GM18507 (cell line): ENCODE data around the gene KIF11.
"Not testable (repeated sequence)": the region's sequence is repeated elsewhere in the genome, so short reads cannot be mapped to it uniquely, and the experiment has no call there.

Source experiments
- DNase-seq: peaks from one replicate; pipeline ENCODE4 v3.0.0; 2011; ENCODE audit warnings: low read depth; ENCODE audit not compliant: insufficient read length; ENCODE audit errors: extremely low spot score
- FAIRE-seq: peaks from 2 replicates; lab custom pipeline; 2011; peaks lifted over from hg19 to GRCh38; lab: Jason Lieb, UNC

The KIF11 gene

GRCh38 chr10:92582347-92582746, 10.6 kb upstream of the KIF11 start:
- not testable (repeated sequence) for DNase-seq, FAIRE-seq

GRCh38 chr10:92590623-92591549, 2.0 kb upstream of the KIF11 start:
- DNase-seq (no peak), FAIRE-seq (no peak)

GRCh38 chr10:92591550-92592022, 1.3 kb upstream of the KIF11 start:
- DNase-seq (peak; percentile 68), FAIRE-seq (peak; percentile 89)

GRCh38 chr10:92593619-92594588, 974 bp downstream of the KIF11 start:
- peak; percentile 56 for FAIRE-seq
- no peak for DNase-seq

- DNase-seq (no peak), FAIRE-seq (no peak)
Observed at GRCh38 chr10:92595505-92595904, 2.6 kb downstream of the KIF11 start.

GRCh38 chr10:92598321-92598720, 5.4 kb downstream of the KIF11 start:
- FAIRE-seq, result peak; percentile 51

GRCh38 chr10:92604841-92605240, 11.9 kb downstream of the KIF11 start:
- FAIRE-seq (no peak), DNase-seq (no peak)

More at GRCh38 chr10:92598321-92598720, 5.4 kb downstream of the KIF11 start:
- no peak for DNase-seq

- no peak for DNase-seq
- FAIRE-seq, result no peak
Observed at GRCh38 chr10:92615515-92615914, 22.6 kb downstream of the KIF11 start.

- DNase-seq (no peak), FAIRE-seq (no peak)
Observed at GRCh38 chr10:92619368-92619767, 26.4 kb downstream of the KIF11 start.

GRCh38 chr10:92627845-92628480, 35.0 kb downstream of the KIF11 start:
- DNase-seq (no peak), FAIRE-seq (no peak)

GRCh38 chr10:92629945-92630344, 37.0 kb downstream of the KIF11 start:
- no peak for FAIRE-seq

GRCh38 chr10:92638037-92638436, 45.1 kb downstream of the KIF11 start:
- DNase-seq (no peak), FAIRE-seq (no peak)

More at GRCh38 chr10:92629945-92630344, 37.0 kb downstream of the KIF11 start:
- DNase-seq, result no peak

GRCh38 chr10:92640107-92640506, 47.2 kb downstream of the KIF11 start:
- FAIRE-seq (no peak), DNase-seq (no peak)

GRCh38 chr10:92641492-92641891, 48.6 kb downstream of the KIF11 start:
- FAIRE-seq, result no peak
- DNase-seq, result no peak

GRCh38 chr10:92644921-92645320, 52.0 kb downstream of the KIF11 start:
- no peak for FAIRE-seq

GRCh38 chr10:92650864-92651263, 57.9 kb downstream of the KIF11 start:
- not testable (repeated sequence) for DNase-seq, FAIRE-seq

More at GRCh38 chr10:92644921-92645320, 52.0 kb downstream of the KIF11 start:
- no peak for DNase-seq

- no peak for FAIRE-seq
Observed at GRCh38 chr10:92655426-92655825, 62.5 kb downstream of the KIF11 start.

GRCh38 chr10:92656266-92656961, 63.5 kb downstream of the KIF11 start:
- FAIRE-seq (no peak), DNase-seq (no peak)

More at GRCh38 chr10:92655426-92655825, 62.5 kb downstream of the KIF11 start:
- DNase-seq, result no peak

- FAIRE-seq, result no peak
Observed at GRCh38 chr10:92657024-92657423, 64.1 kb downstream of the KIF11 start.

More at GRCh38 chr10:92657024-92657423, 64.1 kb downstream of the KIF11 start:
- no peak for DNase-seq
